Endothelial cell of umbilical vein (primary cell): ENCODE data around the gene UBA5. TPM values are rescaled to one million over a fixed set of nuclear protein-coding genes. Genes with fewer than 3 reads are reported as not detected.

Experiments
- BruUV-seq: library from RNA; stranded (reverse); fragments of 400-500 nt; replicated peaks from 2 replicates; lab custom pipeline; 2021; lab: Mats Ljungman, UMichigan
- CTCF ChIA-PET: fragments of 300-600, 350-600 bp; sonication (Branson Sonifier 250); formaldehyde crosslinking; loops from one replicate; lab custom pipeline; 2021; ENCODE audit warnings: antibody characterized with exemption, inconsistent platforms; lab: Charles Lee
- POLR2A ChIA-PET: fragments of 300-600, 350-600 bp; sonication (Branson Sonifier 250); formaldehyde crosslinking; loops from one replicate; lab custom pipeline; 2021; ENCODE audit warnings: antibody characterized with exemption, inconsistent platforms; lab: Charles Lee
- DNase-seq: peaks from one replicate; pipeline ENCODE4 v3.0.0-alpha.2; 2011; ENCODE audit warnings: low read depth, low spot score
- FAIRE-seq: peaks from 2 replicates; lab custom pipeline; 2011; peaks lifted over from hg19 to GRCh38; lab: Jason Lieb, UNC
- H2AFZ ChIP-seq: 2 replicates; pipeline ENCODE4 v1.6.0; 2012; ENCODE audit warnings: low read depth, low read length, control low read depth, inconsistent platforms
- H3K27ac ChIP-seq: 2 replicates; pipeline ENCODE4 v1.5.1; 2011; ENCODE audit warnings: low read depth, mild to moderate bottlenecking, control low read depth, low read length, moderate library complexity; ENCODE audit not compliant: insufficient read depth
- H3K27me3 ChIP-seq, 2 experiments: 2 replicates each; pipeline versions ENCODE4 v1.6.0 to v1.6.1; 2011; ENCODE audit warnings: low read length in 2 of 2, mixed read lengths in 1 of 2; ENCODE audit not compliant: control insufficient read depth in 2 of 2, insufficient read depth in 2 of 2
- H3K36me3 ChIP-seq, 2 experiments: 2 replicates in 1 of 2; 3 replicates in 1 of 2; pipeline ENCODE4 v1.5.1; 2011; ENCODE audit warnings: low read length in 2 of 2, mild to moderate bottlenecking in 1 of 2, moderate library complexity in 1 of 2; ENCODE audit not compliant: control insufficient read depth in 2 of 2, insufficient read depth in 2 of 2; ENCODE audit errors: extremely low read depth in 1 of 2
- H3K4me1 ChIP-seq: 3 replicates; pipeline ENCODE4 v1.5.1; 2011; ENCODE audit warnings: mild to moderate bottlenecking, low read length; ENCODE audit not compliant: control insufficient read depth, insufficient read depth; ENCODE audit errors: extremely low read depth
- H3K4me2 ChIP-seq: 2 replicates; pipeline ENCODE4 v1.6.1; 2011; ENCODE audit warnings: low read length, control low read depth, mixed read lengths; ENCODE audit not compliant: insufficient read depth
- H3K4me3 ChIP-seq, 3 experiments: fragments of 200-600 bp in 1 of 3; sonication (generic), shearing (Covaris generic) in 1 of 3; replicated peaks in 1 of 3; 2 replicates each; pipeline ENCODE4 v1.5.1; 2011 to 2016; ENCODE audit warnings: control low read depth in 3 of 3, low read length in 3 of 3, mild to moderate bottlenecking in 2 of 3, inconsistent platforms in 1 of 3, low read depth in 1 of 3, moderate library complexity in 1 of 3; ENCODE audit not compliant: insufficient read depth in 1 of 3
- H3K79me2 ChIP-seq: 2 replicates; pipeline ENCODE4 v1.6.0; 2012; ENCODE audit warnings: low read length, inconsistent platforms; ENCODE audit not compliant: control insufficient read depth, insufficient read depth
- H3K9ac ChIP-seq: replicated peaks from 2 replicates; pipeline ENCODE3; 2011; ENCODE audit warnings: low read length, control low read depth; ENCODE audit not compliant: insufficient read depth; ENCODE audit errors: extremely low read depth
- H3K9me1 ChIP-seq: replicated peaks from 3 replicates; pipeline ENCODE4 v1.6.0; 2011; ENCODE audit warnings: mild to moderate bottlenecking, low read length; ENCODE audit not compliant: control insufficient read depth, insufficient read depth; ENCODE audit errors: extremely low read depth
- H3K9me3 ChIP-seq: replicated peaks from 2 replicates; pipeline ENCODE4 v1.5.1; 2012; ENCODE audit warnings: low read length, inconsistent platforms; ENCODE audit not compliant: control insufficient read depth, insufficient read depth
- H4K20me1 ChIP-seq: replicated peaks from 2 replicates; pipeline ENCODE3; 2011; ENCODE audit warnings: mild to moderate bottlenecking, low read length; ENCODE audit not compliant: control insufficient read depth, insufficient read depth; ENCODE audit errors: extremely low read depth
- FOS ChIP-seq: IDR thresholded peaks from 2 replicates; pipeline ENCODE4 v1.6.1; 2011; ENCODE audit warnings: mild to moderate bottlenecking, low read length, moderate library complexity, borderline replicate concordance; ENCODE audit not compliant: insufficient read depth
- GATA2 ChIP-seq: IDR thresholded peaks from 2 replicates; pipeline ENCODE4 v1.7.0; 2011; ENCODE audit warnings: low read depth, mild to moderate bottlenecking, moderate library complexity, mixed read lengths, low read length; ENCODE audit not compliant: insufficient read length, insufficient read depth
- POLR2AphosphoS5 ChIP-seq: IDR thresholded peaks from 2 replicates; pipeline ENCODE4 v1.6.1; 2012; ENCODE audit warnings: low read depth, mild to moderate bottlenecking, control low read depth, low read length, moderate library complexity; ENCODE audit not compliant: insufficient read depth
- dilution Hi-C: fragments of 300-500 bp; cut with MboI; formaldehyde crosslinking; loops from one replicate; pipeline ENCODE4 v1.15.0; 2019; ENCODE audit warnings: low sequenced_read_pairs; ENCODE audit not compliant: extremely low pct_ligation_motif_present
- intact Hi-C: fragments of 100-400 bp; cut with micrococcal nuclease; formaldehyde crosslinking; loops from one replicate; pipeline ENCODE4 v1.10.0; 2022
- polyA plus RNA-seq, 4 experiments: library from polyadenylated mRNA; depleted of rRNA in 3 of 4; stranded (reverse) in 3 of 4; unstranded in 1 of 4; fragments of >200 nt; gene quantifications; 2 replicates each; pipeline versions ENCODE4 v1.2.1 to v1.2.3, GENCODE V29; 2011 to 2012; ENCODE audit warnings: missing spikeins in 1 of 4
- total RNA-seq: library from RNA; stranded (reverse); gene quantifications from 2 replicates; pipeline ENCODE4 v1.2.3, GENCODE V29; 2021
- TF ChIP-seq, protein P1 (sequence below): IDR thresholded peaks from 2 replicates; pipeline ENCODE4 v1.6.1; 2011; ENCODE audit not compliant: insufficient read depth, insufficient read length
- TF ChIP-seq, protein P2 (sequence below), 2 donors: IDR thresholded peaks; 1 replicate in 1 of 2; 2 replicates in 1 of 2; pipeline ENCODE4 v1.5.1; 2011; ENCODE audit warnings: low read length in 2 of 2, mild to moderate bottlenecking in 2 of 2, moderate library complexity in 2 of 2, control low read depth in 1 of 2, inconsistent platforms in 1 of 2, low read depth in 1 of 2; ENCODE audit not compliant: insufficient read depth in 1 of 2; ENCODE audit errors: extremely low read depth in 1 of 2

UBA5 gene
- total and polyA plus RNA-seq, 2 donors (not counting 3 experiments of a cell fraction or from before 2014, with no cell fraction given): 19.7 to 38.1 TPM

DNA sequence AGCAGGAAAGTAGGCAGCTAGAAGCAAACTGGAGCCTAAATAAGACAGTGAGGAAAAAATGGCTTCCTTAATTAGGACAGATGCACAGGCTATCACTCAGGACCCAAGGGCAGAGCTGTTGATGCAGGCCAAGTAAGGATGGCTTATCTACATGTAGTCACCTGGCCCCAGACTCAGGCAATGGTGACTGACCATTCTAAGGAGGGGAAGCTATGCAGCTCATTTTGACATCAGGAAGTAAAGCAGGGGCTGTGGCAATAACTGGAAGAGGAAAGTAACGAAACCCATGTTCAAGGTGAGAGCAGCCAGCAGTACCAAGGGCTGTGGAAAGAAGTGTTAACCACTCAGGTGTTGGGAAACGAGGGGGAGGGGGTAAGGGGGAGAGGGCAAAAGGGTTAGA, 16.8 kb upstream of the UBA5 start:
- no peak for FAIRE-seq
- dilution Hi-C loops: loop anchor here (25.0 kb wide), 1 partner anchor 106 kb away; no protein-coding TSS in a partner anchor
- H3K9me3 ChIP-seq: no peaks in the 10 kb centered on the region
- intact Hi-C loops: loop anchor here (2.0 kb wide), 2 partner anchors 49 to 291 kb away; no protein-coding TSS in a partner anchor
- no TSS peak for BruUV-seq
- H4K20me1 ChIP-seq: no peaks in the 10 kb centered on the region
- H3K27ac ChIP-seq: no peak overlapping the region
- no peak overlapping the region for H3K4me3 ChIP-seq
- no peak for DNase-seq
- no peak overlapping the region for H2AFZ ChIP-seq
- H3K9ac ChIP-seq: no peak overlapping the region
- H3K79me2 ChIP-seq: no peaks in the 10 kb centered on the region
- no peaks in the 10 kb centered on the region for H3K9me1 ChIP-seq
- POLR2A ChIA-PET: interaction anchor here (1.1 kb wide), 1 partner anchor 108 kb away, joined by 4 read pairs; no protein-coding TSS in a partner anchor
- peaks cover 15% of the 10 kb centered on the region for H3K4me1 ChIP-seq
- CTCF ChIA-PET: interaction anchor here (0.6 to 6.8 kb wide), 27 partner anchors 10 to 572 kb away, joined by 3 to 423 read pairs (median 9); partner anchors contain the start of genes ACAD11, ACKR4 and UBA5
- no peaks in the 10 kb centered on the region for H3K27me3 ChIP-seq
- no peaks in the 10 kb centered on the region for H3K36me3 ChIP-seq
- H3K4me2 ChIP-seq: no peak overlapping the region
- TF ChIP-seq, protein P1, sequence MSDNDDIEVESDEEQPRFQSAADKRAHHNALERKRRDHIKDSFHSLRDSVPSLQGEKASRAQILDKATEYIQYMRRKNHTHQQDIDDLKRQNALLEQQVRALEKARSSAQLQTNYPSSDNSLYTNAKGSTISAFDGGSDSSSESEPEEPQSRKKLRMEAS: no peak
- TF ChIP-seq, protein P2, sequence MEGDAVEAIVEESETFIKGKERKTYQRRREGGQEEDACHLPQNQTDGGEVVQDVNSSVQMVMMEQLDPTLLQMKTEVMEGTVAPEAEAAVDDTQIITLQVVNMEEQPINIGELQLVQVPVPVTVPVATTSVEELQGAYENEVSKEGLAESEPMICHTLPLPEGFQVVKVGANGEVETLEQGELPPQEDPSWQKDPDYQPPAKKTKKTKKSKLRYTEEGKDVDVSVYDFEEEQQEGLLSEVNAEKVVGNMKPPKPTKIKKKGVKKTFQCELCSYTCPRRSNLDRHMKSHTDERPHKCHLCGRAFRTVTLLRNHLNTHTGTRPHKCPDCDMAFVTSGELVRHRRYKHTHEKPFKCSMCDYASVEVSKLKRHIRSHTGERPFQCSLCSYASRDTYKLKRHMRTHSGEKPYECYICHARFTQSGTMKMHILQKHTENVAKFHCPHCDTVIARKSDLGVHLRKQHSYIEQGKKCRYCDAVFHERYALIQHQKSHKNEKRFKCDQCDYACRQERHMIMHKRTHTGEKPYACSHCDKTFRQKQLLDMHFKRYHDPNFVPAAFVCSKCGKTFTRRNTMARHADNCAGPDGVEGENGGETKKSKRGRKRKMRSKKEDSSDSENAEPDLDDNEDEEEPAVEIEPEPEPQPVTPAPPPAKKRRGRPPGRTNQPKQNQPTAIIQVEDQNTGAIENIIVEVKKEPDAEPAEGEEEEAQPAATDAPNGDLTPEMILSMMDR (IDR thresholded peaks at IDR 0.05; ENCODE audit: extremely low read depth in 1 of 2, insufficient read depth in 1 of 2, low read depth in 1 of 2, low read length in 2 of 2): no peak
- no peak for TF ChIP-seq POLR2AphosphoS5

DNA sequence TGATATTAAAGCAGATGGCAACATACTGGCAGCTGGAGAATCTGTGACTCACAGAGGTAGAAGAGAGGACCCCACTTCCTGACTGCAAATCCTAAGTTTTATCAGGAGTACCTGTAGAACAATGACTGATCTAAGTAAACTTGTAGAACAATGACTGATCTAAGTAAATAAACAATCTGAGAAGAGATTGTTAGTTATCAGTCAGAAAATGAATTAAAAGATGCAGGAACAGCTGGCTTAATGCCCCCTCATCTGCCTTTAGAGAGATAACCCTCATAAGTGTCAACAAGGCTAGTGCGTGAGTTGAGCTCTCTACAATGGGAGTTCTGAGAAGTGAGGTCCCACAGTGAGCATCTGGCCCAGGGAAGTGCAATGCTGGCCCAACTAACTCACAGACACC, 15.1 kb upstream of the UBA5 start:
- ChIA-PET POLR2A (interaction anchor here (0.5 to 0.9 kb wide), 2 partner anchors 14 to 112 kb away, joined by 3 read pairs; partner anchors contain the start of gene ACAD11), CTCF (interaction anchor here (0.7 to 2.8 kb wide), 7 partner anchors 8 to 108 kb away, joined by 3 to 39 read pairs (median 4); partner anchors contain the start of genes ACAD11 and UBA5)
- TF ChIP-seq, protein P1: no peak
- TF ChIP-seq GATA2: peak; percentile 84
- peak; percentile 46 for TF ChIP-seq POLR2AphosphoS5
- TF ChIP-seq FOS: peak; percentile 42
- H2AFZ ChIP-seq: no peak overlapping the region
- no peaks in the 10 kb centered on the region for H3K79me2 ChIP-seq
- intact Hi-C loops: no loop called here
- peak overlapping the region; percentile 20 for H3K27ac ChIP-seq
- no peaks in the 10 kb centered on the region for H3K9me3 ChIP-seq
- peak; percentile 76 for FAIRE-seq
- dilution Hi-C loops: loop anchor here (25.0 kb wide), 1 partner anchor 108 kb away; no protein-coding TSS in a partner anchor
- H4K20me1 ChIP-seq: no peaks in the 10 kb centered on the region
- no peaks in the 10 kb centered on the region for H3K36me3 ChIP-seq
- no peak overlapping the region for H3K9ac ChIP-seq
- peak; percentile 63 for DNase-seq
- H3K4me2 ChIP-seq: peak overlapping the region; percentile 45
- H3K4me3 ChIP-seq: no peak overlapping the region
- H3K27me3 ChIP-seq: no peaks in the 10 kb centered on the region
- no peaks in the 10 kb centered on the region for H3K9me1 ChIP-seq
- no TSS peak for BruUV-seq
- peaks cover 13% of the 10 kb centered on the region for H3K4me1 ChIP-seq
